Stimulated activated CD4-positive, alpha-beta T cell treated with anti-CD3 and anti-CD28 coated beads, TNF-alpha, amount 100 ng/mL, for 48 hours (primary cell): ENCODE results near the gene ALK.
A peak's percentile ranks its signal among the peaks of the same experiment; 100 is the strongest.
"Not testable (repeated sequence)": the region's sequence is repeated elsewhere in the genome, so short reads cannot be mapped to it uniquely, and the experiment has no call there.

Experiments
- DNase-seq, 3 donors: peaks; one replicate each; pipeline ENCODE4 v3.0.0-alpha.2; 2020; ENCODE audit warnings: low read depth in 3 of 3

The ALK gene

DNA sequence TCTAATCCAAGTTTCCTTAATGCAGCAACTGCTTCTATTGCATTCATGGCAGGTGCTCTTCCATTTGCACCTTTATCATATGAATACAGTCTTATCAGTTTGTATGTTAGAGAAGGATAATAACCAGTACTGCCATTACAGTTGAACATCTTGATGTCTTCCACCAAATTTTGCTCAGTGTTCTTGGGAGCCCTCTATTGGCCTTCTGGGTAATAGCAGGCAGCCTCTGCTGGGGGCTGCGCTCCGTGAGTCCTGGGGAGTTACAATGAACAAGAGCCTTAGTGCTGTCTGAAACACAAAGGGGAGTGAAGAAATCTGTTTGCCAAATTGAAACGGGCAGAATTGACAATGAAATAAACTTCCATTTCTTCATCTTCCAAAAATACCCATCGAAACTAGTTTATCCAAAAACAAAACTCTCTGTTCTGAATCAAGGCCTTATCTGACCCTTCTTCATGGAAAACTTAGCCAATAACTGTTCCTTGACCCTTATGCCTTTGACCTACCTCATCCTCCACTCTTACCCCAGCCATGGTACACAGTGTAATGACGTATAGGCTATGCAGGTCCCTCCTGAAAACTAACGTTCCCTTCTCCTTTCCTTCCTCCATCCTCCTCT is 79.9 kb downstream of the ALK start:
- DNase-seq = peak in 2 of 3 donors; percentile 2 to 3

DNA sequence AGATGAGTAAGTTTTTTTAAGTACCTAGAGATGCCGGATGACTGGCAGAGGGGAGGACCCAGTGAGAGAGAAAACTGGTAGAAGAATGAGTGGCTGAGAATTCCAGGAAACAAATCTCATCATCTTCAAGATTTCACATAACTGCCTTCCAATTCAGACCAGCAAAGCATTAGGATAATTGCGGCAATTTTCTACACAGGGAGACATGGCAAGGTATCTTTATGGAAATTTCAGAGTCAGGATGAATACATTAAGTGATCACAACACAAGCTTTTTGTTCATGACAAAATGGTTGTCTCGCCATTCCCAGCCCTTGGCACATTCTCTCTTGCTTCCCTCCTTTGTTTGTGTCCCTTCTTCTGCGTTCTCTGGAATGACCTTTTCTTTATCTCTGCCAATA is 82.1 kb downstream of the ALK start:
- no peak for DNase-seq

DNA sequence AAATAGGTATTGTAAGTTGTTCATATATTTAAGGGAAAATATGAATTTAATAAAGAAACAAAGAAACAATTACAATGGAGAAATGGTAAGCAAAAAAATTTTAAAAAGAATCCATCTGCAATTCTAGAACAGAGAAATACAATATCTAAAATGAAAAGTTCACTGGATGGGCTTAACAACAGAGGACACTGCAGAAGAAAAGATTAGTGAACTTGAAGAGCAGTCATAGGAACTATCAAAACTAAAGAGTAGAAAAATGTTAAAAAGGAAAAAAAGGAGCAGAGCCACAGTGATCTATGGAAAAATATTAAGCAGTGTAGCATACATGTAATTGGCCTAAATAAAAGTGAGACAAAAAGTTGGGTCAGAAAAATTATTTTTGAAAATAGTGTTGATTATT is 83.5 kb downstream of the ALK start:
- no peak for DNase-seq

DNA sequence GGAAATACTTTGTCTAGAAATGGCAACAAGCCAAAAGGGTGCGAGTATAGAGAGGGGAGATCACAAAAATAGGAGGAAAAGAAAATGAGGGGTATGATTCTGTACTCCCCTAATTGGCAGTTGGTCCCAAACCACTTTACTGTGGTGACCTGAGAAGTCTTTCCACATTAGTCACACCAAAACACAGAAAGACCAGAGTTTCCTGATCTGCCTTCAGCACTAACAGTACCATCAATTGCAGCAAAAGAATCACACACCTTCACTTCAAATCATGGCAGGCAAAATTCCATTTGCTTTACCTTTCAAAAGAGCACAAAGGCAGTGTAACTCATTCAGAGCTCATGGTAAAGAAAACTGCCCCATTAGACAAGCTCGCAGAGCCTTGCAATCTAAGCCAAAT is 86.8 kb downstream of the ALK start:
- DNase-seq = no peak

DNA sequence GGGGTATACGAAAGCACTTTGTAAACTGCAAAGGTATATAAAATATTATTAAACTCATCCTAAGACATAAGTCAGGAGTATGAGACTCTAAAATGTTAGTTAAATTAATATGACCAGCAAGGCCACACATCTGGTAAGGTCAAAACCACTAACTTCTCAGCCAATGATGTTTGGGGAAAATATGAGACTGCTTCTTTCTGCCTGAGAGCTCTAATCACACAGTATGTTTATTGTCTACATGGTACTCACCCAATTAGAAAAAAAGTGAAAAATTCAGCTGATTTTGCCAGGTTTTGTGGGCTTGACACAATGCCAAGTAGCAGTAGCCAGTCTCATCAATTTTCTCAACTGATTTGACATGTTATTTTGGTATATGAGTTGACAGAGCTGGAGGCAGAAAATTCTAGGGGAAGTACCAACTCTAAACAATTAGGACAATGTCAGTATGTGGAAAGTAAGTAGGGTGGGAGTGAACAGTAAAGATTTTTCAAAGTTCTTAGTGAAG is 87.3 kb downstream of the ALK start:
- no peak for DNase-seq

DNA sequence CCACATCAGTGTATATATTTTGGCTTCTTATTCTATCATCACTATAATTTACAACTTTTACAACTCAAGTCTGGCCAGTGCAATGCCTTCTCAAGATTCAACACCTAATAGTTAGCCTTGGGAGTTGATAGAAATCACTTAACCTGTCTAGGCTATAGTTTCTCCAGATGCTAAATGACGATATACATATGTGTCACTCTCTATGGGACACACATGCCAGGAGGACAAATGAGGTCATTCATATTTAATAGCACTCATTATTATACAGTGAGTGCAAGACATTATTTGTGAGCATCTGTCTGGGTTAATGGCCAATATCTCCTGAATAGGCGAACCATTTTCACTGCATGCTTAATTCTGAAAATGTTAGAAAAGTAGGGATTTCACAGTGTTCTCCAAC is 89.8 kb downstream of the ALK start:
- DNase-seq = no peak

DNA sequence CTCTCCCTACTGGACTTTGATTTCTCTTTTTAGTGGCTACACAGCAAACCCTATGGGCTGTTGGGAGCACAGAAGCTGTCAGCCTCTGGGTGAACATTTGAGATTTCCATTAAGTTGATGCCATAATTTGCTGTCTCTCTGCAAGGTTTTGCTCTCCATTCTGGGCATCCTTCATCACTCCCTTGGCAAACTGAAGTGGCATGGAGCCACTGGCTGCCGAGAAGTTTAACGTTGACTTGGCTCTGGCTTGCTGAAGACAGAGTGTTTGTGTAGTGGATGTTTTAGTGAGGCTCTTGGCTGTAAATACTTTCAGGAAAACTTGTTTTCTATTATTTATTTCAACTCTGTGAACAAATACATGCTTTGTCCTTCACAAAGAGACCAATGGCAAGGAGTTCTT is 91.5 kb downstream of the ALK start:
- DNase-seq = no peak

DNA sequence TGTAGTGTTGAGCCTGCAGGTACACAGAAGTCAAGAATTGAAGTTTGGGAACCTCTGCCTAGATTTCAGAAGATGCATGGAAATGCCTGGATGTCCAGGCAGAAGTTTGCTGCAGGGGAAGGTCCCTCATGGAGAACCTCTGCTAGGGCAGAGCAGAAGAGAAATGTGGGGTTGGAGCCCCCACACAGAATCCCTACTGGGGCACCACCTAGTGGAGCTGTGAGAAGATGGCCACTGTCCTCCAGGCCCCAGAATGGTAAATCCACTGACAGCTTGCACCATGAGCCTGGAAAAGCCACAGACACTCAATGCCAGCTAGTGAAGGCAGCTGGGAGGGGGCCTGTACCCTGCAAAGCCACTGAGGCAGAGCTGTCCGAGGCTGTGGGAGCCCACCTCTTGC is 97.2 kb downstream of the ALK start:
- DNase-seq = not testable (repeated sequence)

DNA sequence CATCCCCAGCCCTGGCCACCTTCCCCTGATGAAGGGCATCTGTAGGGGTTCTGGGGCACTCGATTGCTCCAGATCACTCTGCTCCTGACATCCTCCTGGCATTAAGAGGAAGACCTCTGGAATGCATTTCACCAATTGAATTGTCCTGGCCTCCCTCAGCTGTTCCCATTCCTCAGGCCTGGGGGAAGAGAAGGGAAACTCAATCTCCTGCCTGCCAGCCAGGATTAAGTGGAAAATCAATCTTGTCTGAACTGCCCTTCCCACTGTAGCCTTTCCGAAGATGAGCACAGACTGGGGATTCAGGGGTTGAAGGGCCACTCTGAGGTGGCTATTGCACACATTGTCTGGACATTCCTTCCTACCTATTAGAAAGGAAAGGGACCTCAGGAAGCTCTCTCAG is 99.8 kb downstream of the ALK start:
- DNase-seq = no peak

DNA sequence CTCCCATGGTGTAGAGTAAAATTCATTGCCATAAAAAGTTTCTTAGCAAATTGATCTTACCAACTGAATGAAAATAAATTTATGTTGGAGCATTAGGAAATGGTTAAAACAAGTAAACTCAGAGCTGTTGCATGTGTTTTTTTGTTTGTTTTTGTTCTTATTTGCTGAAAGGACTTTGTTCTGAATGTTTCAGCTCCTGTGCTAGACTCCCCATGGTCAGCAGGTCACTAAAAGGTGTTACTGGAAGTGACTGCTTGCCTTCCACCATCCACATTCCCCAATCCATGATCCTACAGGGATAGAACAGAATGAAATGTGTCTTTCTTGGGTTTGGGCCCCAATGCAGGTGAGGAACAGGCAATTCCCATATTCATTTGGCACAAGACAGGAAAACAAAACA is 101.8 kb downstream of the ALK start:
- DNase-seq = no peak

DNA sequence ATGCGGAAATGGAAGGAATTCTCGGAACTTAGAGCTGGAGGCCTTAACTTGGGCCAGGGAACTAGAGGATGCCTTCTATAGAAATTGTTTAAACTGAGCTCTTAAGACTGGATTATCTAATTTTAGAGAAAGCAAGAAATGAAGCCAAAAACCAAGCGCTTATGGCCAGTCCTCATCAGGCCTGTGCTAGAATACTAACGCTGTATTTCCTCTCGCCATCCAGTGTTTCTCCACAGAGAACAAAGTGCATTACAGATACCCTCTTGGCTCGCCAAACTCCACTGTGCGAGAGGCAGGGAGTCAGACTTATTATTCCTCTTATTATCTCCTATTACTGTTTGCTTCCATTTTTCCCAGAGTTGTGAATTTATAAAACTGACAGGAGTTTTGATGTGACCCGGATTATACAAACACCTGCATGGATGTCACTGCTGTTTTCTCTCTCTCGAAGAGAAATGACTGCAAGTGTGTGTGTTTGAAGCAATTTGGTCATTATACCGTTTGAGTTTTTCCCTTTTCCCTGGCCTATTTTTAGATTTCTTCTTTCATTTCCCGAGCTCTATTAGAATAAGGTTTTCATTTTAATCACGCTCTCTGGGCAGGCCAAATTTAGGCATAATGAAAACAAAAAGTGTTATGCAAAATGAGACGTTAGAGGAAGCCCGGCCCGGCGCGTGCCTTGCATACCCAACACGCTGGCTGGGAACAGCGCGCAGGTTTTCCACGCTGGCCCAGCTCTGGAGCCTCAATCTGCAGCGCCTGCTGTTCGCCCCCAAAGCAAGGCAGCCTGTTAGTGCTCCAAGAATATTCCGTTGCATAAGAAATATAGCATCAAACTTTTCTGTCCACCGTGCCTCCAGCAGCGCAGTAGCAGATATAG is 103.3 kb downstream of the ALK start:
- DNase-seq = no peak

DNA sequence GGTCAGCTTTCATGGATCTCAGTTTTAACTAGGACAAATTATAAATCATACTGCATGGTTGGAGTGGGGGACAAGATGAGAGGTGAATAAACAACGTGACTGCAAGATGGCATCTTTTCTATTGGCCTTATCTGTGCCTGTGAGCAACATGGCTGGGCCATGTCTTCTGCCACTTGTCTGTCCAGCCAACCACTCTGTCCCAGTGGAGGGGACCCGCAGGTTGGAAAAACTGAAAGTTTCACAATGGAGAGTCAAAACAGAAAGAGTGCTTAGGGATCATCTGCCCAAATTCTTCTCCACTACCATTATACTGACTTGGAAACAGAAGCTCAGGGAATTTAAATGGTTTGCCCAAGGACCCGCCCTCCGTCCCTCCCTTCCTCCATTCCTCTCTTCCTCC is 104.1 kb downstream of the ALK start:
- no peak for DNase-seq

DNA sequence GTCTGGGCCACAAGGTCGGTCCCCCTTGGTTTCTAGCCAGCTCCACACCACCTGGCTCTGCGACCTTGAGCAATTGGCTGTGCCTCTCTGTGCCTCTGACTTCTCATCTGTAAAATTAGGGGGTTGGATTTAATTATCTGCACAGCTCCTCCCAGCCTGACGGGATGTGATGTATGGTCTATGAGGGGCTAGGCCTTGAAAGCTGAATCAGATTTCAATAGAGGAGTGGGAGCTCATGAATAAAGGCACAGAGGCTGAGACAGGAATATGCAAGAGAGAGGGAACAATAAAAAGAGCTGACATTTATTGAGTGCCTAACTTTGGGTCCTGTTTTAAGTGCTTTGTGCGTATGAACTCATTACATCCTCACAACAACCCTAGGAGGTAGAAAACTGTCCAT is 104.7 kb downstream of the ALK start:
- no peak for DNase-seq

DNA sequence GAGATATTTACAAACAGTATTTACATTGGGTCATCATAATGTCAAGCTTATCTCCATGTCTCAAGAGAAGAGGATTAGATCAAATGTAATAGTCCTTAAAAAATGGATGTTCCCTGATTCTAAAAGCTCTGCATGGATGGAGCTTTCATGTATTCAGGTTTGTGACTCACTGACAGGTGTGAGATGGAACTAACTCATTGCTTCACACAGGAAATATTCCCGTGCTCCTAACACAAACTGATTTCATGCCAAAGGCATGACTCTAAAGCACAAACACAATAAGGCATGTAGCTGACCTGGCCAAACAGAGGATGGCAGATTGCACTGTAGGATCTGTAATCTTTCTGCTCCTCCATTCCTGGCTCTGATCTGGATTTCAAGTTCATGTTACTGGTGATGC is 110.0 kb downstream of the ALK start:
- DNase-seq = no peak

DNA sequence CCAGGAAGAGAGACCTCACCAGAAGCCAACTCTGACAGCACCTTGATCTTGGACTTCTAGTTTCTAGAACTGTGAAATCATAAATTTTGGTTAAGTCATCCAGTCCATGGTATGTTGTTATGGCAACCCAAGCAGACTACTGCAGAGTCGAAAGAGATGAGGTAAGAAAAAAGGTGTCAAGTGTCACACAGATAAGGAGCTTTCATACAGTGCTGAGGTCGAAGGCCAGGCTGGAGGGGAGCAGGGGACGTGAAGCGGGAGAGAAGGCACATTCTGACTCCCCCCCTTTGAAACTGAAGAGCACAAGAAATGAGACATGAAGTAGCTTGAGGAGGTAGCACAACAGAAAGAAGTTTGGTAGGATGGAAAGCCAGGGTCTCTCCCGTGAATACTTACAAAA is 110.4 kb downstream of the ALK start:
- DNase-seq = no peak

DNA sequence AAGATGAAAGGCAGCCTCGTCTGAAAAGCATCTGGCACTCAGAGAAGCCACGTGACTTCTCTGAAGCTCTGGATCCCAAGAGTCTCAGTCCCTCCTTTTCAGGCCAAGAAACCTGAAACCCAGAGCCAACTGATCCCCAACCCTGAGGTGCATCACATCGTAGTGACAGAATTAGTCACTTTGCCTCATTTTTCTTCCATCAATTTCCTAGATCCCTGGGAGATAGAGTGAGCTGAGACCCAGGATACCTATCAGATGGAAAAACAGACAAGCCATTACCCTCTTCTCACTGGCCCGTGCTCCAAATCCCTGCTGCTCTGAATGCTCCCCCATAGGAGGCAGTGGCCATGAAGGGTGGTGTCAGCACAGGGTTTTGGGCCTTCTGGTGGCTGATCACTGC is 113.1 kb downstream of the ALK start:
- DNase-seq = no peak

DNA sequence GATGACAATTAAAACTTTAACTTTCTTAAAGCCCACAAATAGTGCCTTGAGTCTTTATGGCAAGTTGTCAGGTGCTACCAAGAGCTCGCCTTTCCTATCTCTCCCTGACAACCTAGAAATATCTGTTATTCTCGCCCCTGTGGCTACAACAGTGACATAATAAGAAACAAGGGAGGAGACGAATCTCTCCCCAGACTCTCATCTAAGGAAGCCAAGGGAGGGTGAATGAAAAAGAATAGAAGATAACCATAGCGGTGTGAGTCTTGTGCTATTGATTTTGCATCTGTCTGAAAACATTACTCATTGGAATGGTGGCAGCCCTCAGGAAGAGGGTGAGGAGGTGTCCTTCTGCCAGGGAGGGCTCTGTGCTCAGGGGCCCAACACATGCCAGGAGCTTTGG is 114.3 kb downstream of the ALK start:
- no peak for DNase-seq

DNA sequence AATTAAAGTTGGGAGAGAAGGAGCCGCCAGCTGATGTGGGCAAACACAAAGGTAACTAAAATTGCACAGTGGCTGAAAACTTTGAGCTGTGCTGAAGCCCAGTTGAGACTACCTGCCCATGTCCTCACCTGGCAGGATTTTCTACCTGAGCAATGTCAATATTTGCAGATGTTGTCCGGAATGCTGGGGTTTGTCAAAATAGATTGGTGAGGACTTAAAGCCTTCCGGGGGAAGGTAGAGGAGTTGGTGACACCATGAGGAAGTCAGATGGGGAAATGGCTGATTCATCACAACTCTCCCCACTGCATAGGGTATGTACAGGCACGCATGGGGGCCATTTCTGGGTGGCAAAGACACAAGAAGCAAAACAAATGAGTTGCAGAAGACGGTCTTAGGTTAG is 114.9 kb downstream of the ALK start:
- no peak for DNase-seq

DNA sequence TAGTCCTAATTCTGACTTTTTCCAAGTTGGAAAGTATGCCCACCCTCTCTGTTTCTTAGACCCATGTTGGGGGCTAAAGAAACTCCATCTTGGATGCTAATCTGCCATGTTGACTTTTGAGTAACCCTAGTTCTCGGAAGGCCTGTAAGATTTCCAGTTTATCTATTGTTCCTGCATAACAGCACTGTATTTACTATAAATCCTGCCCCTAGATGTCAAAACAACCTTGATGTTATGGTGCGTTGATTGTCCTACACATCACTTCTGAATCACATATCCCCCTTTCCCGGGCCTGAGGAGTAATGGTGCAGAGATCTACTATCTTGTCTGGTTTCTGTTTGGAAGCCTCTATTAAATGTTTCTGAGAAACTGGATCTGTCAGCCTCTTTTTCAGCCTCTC is 116.7 kb downstream of the ALK start:
- DNase-seq = no peak

DNA sequence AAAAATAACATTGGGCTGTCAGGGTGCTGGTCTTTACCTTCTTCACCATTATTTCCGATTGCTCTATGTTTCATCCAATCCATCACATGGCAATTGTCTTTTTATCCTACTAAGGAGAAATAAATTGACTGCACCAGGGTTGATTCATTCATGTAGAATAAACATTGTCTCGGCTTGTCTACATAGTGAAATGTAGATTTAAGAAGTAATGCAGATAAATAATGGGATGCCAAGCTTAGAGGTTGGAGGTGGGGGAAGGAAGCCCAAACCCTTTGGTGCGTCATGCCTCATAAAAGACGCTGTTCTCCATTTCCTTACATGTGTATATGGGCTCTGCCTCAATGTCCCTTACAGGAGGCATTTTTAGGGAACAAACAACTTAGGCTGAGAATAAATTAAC is 117.8 kb downstream of the ALK start:
- DNase-seq = no peak

DNA sequence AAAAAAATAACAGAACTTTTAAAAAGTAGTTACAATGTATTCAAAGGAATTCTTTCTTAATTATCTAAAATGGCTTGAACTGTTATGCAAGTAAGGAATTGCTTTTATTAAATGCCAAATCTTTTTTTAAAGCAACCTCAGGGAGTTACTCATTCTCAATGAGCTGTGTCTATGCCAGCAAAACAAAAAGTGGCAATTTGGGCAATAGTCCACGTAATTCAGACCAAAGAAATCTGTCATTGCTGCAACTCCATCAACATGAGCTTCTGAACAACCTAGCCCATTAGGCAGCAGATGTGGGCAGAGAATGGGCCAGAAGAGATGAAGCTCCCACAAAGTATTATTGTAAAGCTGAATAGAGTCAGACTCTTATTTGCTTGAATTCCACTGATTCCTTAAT is 118.4 kb downstream of the ALK start:
- no peak for DNase-seq

DNA sequence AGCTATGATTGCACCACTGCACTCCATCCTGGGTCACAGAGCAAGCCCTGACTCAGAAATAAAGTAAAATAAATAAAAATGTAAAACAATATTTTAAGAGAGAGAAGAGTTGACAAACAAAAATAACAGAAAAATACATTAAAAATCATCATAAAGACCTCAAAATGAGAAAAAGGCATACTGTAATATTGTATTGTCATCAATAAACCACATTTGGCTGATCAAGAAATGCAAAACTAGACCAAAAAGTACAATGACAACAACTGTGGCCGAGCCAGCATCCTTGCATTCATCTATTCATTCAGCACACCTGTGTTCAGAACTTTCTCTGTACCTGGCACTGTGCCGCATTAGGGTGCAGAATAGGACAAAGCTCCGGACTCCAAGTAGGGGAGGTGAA is 121.8 kb downstream of the ALK start:
- no peak for DNase-seq

DNA sequence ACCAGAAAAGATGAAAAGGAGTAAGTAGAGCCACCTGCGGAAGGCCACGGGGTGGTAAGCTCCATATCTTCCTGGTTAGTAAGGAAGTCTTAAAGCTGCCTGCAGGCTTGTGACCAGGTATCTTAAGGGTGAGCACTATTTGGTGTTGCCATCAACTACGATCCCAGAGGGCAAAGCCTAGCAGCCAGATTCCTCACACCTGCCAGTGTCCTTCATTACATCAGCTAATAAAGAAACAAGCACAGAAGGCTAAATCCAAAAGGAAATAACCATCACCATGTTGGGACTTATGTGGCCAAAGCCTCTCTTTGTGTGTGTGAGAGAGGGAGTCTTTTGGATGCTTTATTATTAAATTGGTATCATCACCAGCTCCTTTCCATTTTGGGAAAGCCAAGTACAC is 123.5 kb downstream of the ALK start:
- DNase-seq = no peak

DNA sequence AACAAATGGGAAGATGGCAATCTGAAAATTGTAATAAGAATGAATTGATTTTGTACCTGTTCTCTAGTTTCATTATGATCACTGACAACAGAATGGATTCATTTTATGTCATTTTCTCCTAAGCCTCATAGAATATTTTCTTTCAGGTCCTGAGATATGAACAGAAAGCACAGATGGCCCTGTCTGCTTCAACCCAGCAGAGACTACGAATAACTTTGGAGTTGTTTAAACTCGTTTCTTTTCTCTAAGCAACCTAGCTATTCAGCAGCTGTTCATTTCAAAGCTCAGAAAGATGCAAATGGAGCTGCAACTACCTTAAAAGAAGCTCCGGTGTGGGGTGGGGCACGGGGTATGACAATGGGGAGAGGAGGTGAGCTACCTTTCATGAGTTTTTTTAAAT is 124.9 kb downstream of the ALK start:
- no peak for DNase-seq
